ENCODE results near the gene RAB15. TPM values are rescaled to one million over a fixed set of nuclear protein-coding genes. Genes with fewer than 3 reads are reported as not detected.

Gene RAB15
- total RNA-seq, 1 donor from 2014 or later = 16.5 TPM

DNA sequence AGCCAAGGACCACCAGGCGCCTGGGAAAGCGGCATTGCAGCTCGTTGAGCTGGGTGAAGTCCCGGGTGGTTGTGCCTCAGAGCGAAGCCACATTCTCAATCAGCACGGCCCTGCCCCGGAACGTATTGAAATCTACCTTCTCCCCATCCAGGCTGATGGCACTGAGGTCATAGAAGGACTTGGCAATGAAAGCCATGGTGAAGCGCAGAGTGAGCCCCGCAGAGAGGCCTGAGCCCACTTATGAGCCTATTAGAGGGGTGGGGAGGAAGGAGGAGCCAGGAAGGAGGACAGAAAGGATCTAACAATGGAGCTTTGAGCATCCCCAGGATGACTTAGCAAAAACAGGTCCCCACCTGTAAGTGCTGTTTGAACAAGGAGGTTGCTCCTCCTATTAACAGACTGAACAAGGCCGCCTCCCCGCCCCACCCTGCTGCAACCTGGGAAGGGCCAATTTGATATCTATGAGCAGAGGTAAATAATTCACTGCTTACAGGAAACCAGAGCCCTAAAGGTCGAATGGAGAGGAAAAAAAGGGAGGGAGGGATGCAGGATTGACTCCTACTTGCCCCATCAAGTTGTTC lies 29.5 kb downstream of the RAB15 start, which contains the start of gene GPX2:
GPX2 (minus strand) TSS at position 215 of the 581 bp plus-strand sequence; CDS start at position 196, 19 bp downstream.
- TF ChIP-seq, protein P1, sequence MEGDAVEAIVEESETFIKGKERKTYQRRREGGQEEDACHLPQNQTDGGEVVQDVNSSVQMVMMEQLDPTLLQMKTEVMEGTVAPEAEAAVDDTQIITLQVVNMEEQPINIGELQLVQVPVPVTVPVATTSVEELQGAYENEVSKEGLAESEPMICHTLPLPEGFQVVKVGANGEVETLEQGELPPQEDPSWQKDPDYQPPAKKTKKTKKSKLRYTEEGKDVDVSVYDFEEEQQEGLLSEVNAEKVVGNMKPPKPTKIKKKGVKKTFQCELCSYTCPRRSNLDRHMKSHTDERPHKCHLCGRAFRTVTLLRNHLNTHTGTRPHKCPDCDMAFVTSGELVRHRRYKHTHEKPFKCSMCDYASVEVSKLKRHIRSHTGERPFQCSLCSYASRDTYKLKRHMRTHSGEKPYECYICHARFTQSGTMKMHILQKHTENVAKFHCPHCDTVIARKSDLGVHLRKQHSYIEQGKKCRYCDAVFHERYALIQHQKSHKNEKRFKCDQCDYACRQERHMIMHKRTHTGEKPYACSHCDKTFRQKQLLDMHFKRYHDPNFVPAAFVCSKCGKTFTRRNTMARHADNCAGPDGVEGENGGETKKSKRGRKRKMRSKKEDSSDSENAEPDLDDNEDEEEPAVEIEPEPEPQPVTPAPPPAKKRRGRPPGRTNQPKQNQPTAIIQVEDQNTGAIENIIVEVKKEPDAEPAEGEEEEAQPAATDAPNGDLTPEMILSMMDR (conservative IDR thresholded peaks at IDR 0.05) = no peak
- Mint-ChIP-seq H3K27me3 (ENCODE audit: low read depth) (no peaks in the 10 kb centered on the region), H3K27ac (ENCODE audit: unreplicated experiment) (peak within 1 kb of the TSS; percentile 10), H3K4me3 (no peak within 1 kb of the TSS), H3K9me3 (no peaks in the 10 kb centered on the region), H3K36me3 (ENCODE audit: low read depth) (peaks cover 10% of the 10 kb centered on the region), H3K4me1 (no peaks in the 10 kb centered on the region)
- DNase-seq (ENCODE audit: low read depth, low spot score) = no peak

DNA sequence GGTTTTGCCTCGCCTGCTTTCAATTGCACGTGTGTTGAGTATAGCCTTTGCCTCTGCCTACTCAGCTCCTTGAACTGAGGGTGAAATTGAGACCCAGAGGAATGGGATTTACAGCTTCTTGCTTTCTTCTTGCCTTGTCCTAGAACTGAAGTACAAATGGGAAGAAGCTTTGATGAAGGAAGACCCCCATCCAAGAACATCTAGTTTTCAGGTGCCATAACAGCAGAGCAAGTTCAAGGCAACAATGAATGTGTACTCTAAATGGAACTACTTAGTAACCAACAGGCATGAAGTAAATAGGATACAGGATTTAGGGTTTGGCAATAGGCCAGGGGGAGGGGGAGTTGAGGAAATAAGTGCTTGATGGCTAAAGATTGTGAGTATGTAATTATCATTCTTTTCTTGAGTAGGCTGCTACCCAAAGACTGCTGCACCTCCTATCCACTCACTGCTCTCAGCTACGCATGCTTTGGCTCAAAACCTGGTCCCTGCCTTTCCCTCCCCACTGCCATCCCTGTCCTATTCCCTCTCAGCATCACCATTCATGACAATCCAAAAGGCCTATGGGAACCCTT lies 31.7 kb downstream of the RAB15 start:
- Mint-ChIP-seq H3K4me1 (peaks cover 8% of the 10 kb centered on the region), H3K4me3 (no peak overlapping the region), H3K9me3 (no peaks in the 10 kb centered on the region), H3K36me3 (ENCODE audit: low read depth) (peaks cover 6% of the 10 kb centered on the region), H3K27ac (ENCODE audit: unreplicated experiment) (no peak overlapping the region), H3K27me3 (ENCODE audit: low read depth) (no peaks in the 10 kb centered on the region)
- TF ChIP-seq, protein P1 (conservative IDR thresholded peaks at IDR 0.05) = no peak
- no peak for DNase-seq (ENCODE audit: low read depth, low spot score)

DNA sequence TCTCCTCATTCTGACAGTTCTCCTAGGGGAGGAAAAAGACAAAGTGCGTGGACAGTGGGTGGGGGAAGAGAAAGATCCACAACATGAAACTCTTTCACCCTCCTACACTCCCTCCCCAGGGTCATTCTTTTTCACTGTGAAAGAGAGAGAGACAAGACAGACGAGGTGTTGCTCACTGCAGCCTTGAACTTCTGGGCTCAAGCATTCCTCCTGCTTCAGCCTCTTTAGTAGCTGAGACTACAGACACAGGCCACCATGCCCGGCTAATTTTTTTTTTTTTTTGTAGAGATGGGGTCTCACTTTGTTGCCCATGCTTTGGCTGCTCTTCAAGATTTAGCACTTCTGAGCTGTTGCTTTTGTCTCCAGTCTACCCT lies 32.3 kb downstream of the RAB15 start:
- H3K36me3 Mint-ChIP-seq (ENCODE audit: low read depth) = peaks cover 6% of the 10 kb centered on the region
- no peaks in the 10 kb centered on the region for H3K27me3 Mint-ChIP-seq (ENCODE audit: low read depth)
- peaks cover 8% of the 10 kb centered on the region for H3K4me1 Mint-ChIP-seq
- no peak for DNase-seq (ENCODE audit: low read depth, low spot score)
- TF ChIP-seq, protein P1 (conservative IDR thresholded peaks at IDR 0.05) = no peak
- no peaks in the 10 kb centered on the region for H3K9me3 Mint-ChIP-seq
- no peak overlapping the region for H3K27ac Mint-ChIP-seq (ENCODE audit: unreplicated experiment)
- H3K4me3 Mint-ChIP-seq = no peak overlapping the region

DNA sequence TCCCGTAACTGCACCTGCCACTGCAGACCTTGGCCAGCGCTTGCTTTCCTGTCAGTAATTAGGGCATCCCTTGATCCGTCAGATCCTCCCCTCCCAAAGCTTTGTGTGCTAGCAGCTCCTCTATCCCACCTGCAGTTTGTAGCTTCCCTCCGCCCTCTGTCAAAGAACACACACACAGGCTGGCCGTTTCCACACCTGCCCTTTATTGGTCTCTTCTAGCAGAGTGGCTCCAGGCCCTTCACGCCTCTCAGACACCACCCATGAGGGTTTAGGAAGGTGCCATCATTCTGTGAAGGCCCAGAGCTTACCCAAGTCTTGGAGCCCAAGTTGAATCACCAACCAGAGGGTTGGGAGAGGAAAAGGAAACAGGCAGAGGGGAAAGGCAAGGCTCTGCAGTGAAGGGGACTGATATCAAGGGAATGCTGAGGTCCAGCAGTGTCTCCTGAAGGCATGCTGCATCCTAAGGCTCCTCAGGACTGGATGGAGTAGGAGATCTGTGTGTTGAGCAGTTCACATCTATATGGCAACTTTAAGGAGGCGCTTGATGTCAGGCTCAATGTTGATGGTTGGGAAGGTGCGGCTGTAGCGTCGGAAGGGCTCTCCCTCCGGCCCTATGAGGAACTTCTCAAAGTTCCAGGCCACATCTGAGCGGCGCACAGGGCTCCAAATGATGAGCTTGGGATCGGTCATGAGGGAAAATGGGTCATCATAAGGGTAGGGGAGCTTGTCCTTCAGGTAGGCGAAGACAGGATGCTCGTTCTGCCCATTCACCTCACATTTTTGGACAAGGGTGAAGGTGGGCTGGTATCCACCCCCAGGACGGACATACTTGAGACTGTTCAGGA lies 32.9 kb downstream of the RAB15 start:
- TF ChIP-seq, protein P1 (conservative IDR thresholded peaks at IDR 0.05) = no peak
- Mint-ChIP-seq H3K36me3 (ENCODE audit: low read depth) (peaks cover 9% of the 10 kb centered on the region), H3K4me1 (peaks cover 8% of the 10 kb centered on the region), H3K27me3 (ENCODE audit: low read depth) (no peaks in the 10 kb centered on the region), H3K9me3 (no peaks in the 10 kb centered on the region), H3K27ac (ENCODE audit: unreplicated experiment) (no peak overlapping the region), H3K4me3 (no peak overlapping the region)
- DNase-seq (ENCODE audit: low read depth, low spot score) = no peak

DNA sequence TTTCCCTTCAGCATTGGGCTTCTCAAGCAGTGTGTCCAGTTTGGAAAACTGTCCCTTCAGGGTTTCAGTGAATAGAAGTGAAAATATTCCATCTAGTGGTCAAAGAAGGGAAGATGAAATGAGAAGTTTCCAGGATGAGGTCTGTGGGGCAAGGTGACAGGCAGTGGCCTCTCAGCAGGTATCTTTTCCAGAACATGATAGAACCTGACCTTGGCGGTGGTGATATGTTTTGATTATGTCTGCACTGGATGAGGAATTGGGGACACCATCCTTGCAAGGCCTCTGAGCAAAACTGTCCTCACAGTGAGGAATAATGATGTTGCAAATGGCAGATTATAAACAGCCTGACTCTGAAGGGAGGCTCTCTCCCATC lies 34.3 kb downstream of the RAB15 start:
- no peak for DNase-seq (ENCODE audit: low read depth, low spot score)
- Mint-ChIP-seq H3K27ac (ENCODE audit: unreplicated experiment) (no peak overlapping the region), H3K4me3 (no peak overlapping the region), H3K4me1 (peaks cover 8% of the 10 kb centered on the region), H3K9me3 (no peaks in the 10 kb centered on the region), H3K36me3 (ENCODE audit: low read depth) (peaks cover 9% of the 10 kb centered on the region), H3K27me3 (ENCODE audit: low read depth) (no peaks in the 10 kb centered on the region)
- TF ChIP-seq, protein P1 (conservative IDR thresholded peaks at IDR 0.05) = peak; percentile 33

Data from neural crest cell (in vitro differentiated cells).